SK-N-SH (cell line): ENCODE measurements around the gene RNASE9. TPM values are rescaled to one million over a fixed set of nuclear protein-coding genes. Genes with fewer than 3 reads are reported as not detected.

Experiments
- CTCF ChIA-PET: fragments of 300-600, 350-600 bp; formaldehyde crosslinking; extraction: SDS; loops from one replicate; lab custom pipeline; 2021; lab: Yijun Ruan, JAX
- POLR2A ChIA-PET: fragments of 350-600 bp; sonication (Branson Sonifier 250); formaldehyde crosslinking; extraction: SDS; loops from one replicate; lab custom pipeline; 2020; ENCODE audit warnings: antibody characterized with exemption, inconsistent platforms; lab: Yijun Ruan, JAX
- DNase-seq: peaks from one replicate; pipeline ENCODE4 v3.0.0; 2012
- H2AFZ ChIP-seq: fragments of 200-600 bp; sonication (generic); 2 replicates; pipeline ENCODE4 v1.8.1; 2016; ENCODE audit warnings: antibody characterized with exemption, mild to moderate bottlenecking, low read depth
- H3F3A ChIP-seq: fragments of 200-600 bp; sonication (generic); replicated peaks from 2 replicates; pipeline ENCODE3; 2016; ENCODE audit warnings: antibody characterized with exemption, mild to moderate bottlenecking; ENCODE audit not compliant: insufficient read depth
- H3K27ac ChIP-seq, 2 experiments: fragments of 200-500 bp in 1 of 2; fragments of 200-600 bp in 1 of 2; sonication (Bioruptor generic) in 1 of 2; sonication (generic), shearing (Covaris generic) in 1 of 2; 2 replicates each; pipeline versions ENCODE4 v1.5.1 to v1.6.1; 2014 to 2016; ENCODE audit warnings: low read depth in 2 of 2, inconsistent platforms in 1 of 2, low read length in 1 of 2, mild to moderate bottlenecking in 1 of 2, mixed read lengths in 1 of 2
- H3K27me3 ChIP-seq: fragments of 200-600 bp; sonication (generic), shearing (Covaris generic); 2 replicates; pipeline ENCODE4 v1.6.1; 2016; ENCODE audit warnings: mixed run types; ENCODE audit not compliant: insufficient read depth
- H3K36me3 ChIP-seq, 2 experiments: fragments of 200-500 bp in 1 of 2; fragments of 200-600 bp in 1 of 2; sonication (Bioruptor generic) in 1 of 2; sonication (generic) in 1 of 2; replicated peaks in 1 of 2; 2 replicates each; pipeline versions ENCODE3 to v1.5.1; 2014 to 2016; ENCODE audit warnings: low read length in 1 of 2, mild to moderate bottlenecking in 1 of 2; ENCODE audit not compliant: insufficient read depth in 2 of 2, control insufficient read depth in 1 of 2
- H3K4me1 ChIP-seq, 2 experiments: fragments of 200-500 bp in 1 of 2; fragments of 200-600 bp in 1 of 2; sonication (Bioruptor generic) in 1 of 2; sonication (generic), shearing (Covaris generic) in 1 of 2; 2 replicates each; pipeline versions ENCODE4 v1.5.1 to v1.6.1; 2014 to 2016; ENCODE audit warnings: low read depth in 1 of 2, low read length in 1 of 2, mixed run types in 1 of 2; ENCODE audit not compliant: insufficient read depth in 2 of 2, control insufficient read depth in 1 of 2
- H3K4me2 ChIP-seq: fragments of 200-600 bp; sonication (generic), shearing (Covaris generic); 2 replicates; pipeline ENCODE4 v1.6.1; 2017; ENCODE audit warnings: mixed run types
- H3K4me3 ChIP-seq, 2 experiments: fragments of 200-500 bp in 1 of 2; fragments of 200-600 bp in 1 of 2; sonication (Bioruptor generic) in 1 of 2; sonication (generic), shearing (Covaris generic) in 1 of 2; 2 replicates each; pipeline versions ENCODE4 v1.5.1 to v1.8.1; 2014 to 2016; ENCODE audit warnings: low read depth in 2 of 2, inconsistent platforms in 1 of 2, low read length in 1 of 2, mild to moderate bottlenecking in 1 of 2, mixed read lengths in 1 of 2, moderate library complexity in 1 of 2
- H3K79me2 ChIP-seq: fragments of 200-600 bp; sonication (generic); 2 replicates; pipeline ENCODE4 v1.8.1; 2017; ENCODE audit warnings: mild to moderate bottlenecking; ENCODE audit not compliant: insufficient read depth
- H3K9ac ChIP-seq: fragments of 200-600 bp; sonication (generic); 2 replicates; pipeline ENCODE4 v1.6.1; 2017; ENCODE audit warnings: mixed run types
- H3K9me2 ChIP-seq: fragments of 200-600 bp; sonication (generic); 2 replicates; pipeline ENCODE4 v1.6.1; 2017; ENCODE audit warnings: mixed run types
- H3K9me3 ChIP-seq: fragments of 200-600 bp; sonication (generic); 2 replicates; pipeline ENCODE4 v1.6.1; 2017; ENCODE audit warnings: mixed run types, mild to moderate bottlenecking, moderate library complexity
- H4K20me1 ChIP-seq: fragments of 200-600 bp; sonication (generic); 2 replicates; pipeline ENCODE4 v1.6.1; 2017; ENCODE audit warnings: mild to moderate bottlenecking, mixed run types; ENCODE audit not compliant: insufficient read depth
- CHD2 ChIP-seq: fragments of 150-350 bp; IDR thresholded peaks from 2 replicates; pipeline ENCODE4 v1.6.1; 2018; ENCODE audit warnings: low read length; ENCODE audit not compliant: partially characterized antibody
- EP300 ChIP-seq, 2 experiments: IDR thresholded peaks; 2 replicates each; pipeline versions ENCODE4 v1.4.0 to v1.6.1; 2012; ENCODE audit warnings: borderline replicate concordance in 1 of 2, low read depth in 1 of 2, low read length in 1 of 2
- EZH2phosphoT487 ChIP-seq: fragments of 200-600 bp; sonication (generic); IDR thresholded peaks from 2 replicates; pipeline ENCODE4 v1.6.1; 2017; ENCODE audit warnings: low read depth, mixed run types, mild to moderate bottlenecking, antibody characterized with exemption, moderate library complexity, borderline replicate concordance
- FOXM1 ChIP-seq: IDR thresholded peaks from 2 replicates; pipeline ENCODE4 v1.4.0; 2012; ENCODE audit warnings: low read depth, mild to moderate bottlenecking
- GABPA ChIP-seq: IDR thresholded peaks from 2 replicates; pipeline ENCODE4 v1.4.0; 2012; ENCODE audit warnings: low read depth, mild to moderate bottlenecking
- JUND ChIP-seq: IDR thresholded peaks from 2 replicates; pipeline ENCODE4 v1.4.0; 2012
- MEF2A ChIP-seq: IDR thresholded peaks from 2 replicates; pipeline ENCODE4 v1.4.0; 2012; ENCODE audit warnings: low read depth, borderline replicate concordance
- MXI1 ChIP-seq: IDR thresholded peaks from 2 replicates; pipeline ENCODE4 v1.6.1; 2012; ENCODE audit warnings: mild to moderate bottlenecking, low read depth, low read length, improper control_type of control experiment
- NRF1 ChIP-seq: IDR thresholded peaks from 2 replicates; pipeline ENCODE4 v1.6.1; 2012; ENCODE audit warnings: low read depth, mild to moderate bottlenecking, low read length
- PBX3 ChIP-seq: IDR thresholded peaks from 2 replicates; pipeline ENCODE4; 2012
- POLR2AphosphoS5 ChIP-seq: IDR thresholded peaks from 2 replicates; pipeline ENCODE4 v1.6.1; 2012; ENCODE audit warnings: low read depth, low read length
- RAD21 ChIP-seq: IDR thresholded peaks from 2 replicates; pipeline ENCODE4 v1.6.1; 2012; ENCODE audit warnings: mild to moderate bottlenecking, low read length
- RFX5 ChIP-seq: IDR thresholded peaks from 2 replicates; pipeline ENCODE4 v1.6.1; 2012; ENCODE audit warnings: mild to moderate bottlenecking, improper control_type of control experiment, low read length
- RXRA ChIP-seq: IDR thresholded peaks from 2 replicates; pipeline ENCODE4 v1.4.0; 2012; ENCODE audit warnings: low read depth, mild to moderate bottlenecking, borderline replicate concordance
- SMC3 ChIP-seq: IDR thresholded peaks from 2 replicates; pipeline ENCODE4 v1.6.1; 2012; ENCODE audit warnings: low read depth, low read length, improper control_type of control experiment
- TAF1 ChIP-seq: IDR thresholded peaks from 2 replicates; pipeline ENCODE4 v1.6.1; 2012; ENCODE audit warnings: low read depth, mild to moderate bottlenecking, low read length, moderate library complexity, borderline replicate concordance
- TCF12 ChIP-seq: IDR thresholded peaks from 2 replicates; pipeline ENCODE4 v1.4.0; 2012
- USF1 ChIP-seq: IDR thresholded peaks from 2 replicates; pipeline ENCODE4 v1.4.0; 2012; ENCODE audit warnings: low read depth, borderline replicate concordance
- USF2 ChIP-seq: fragments of 150-350 bp; IDR thresholded peaks from 2 replicates; pipeline ENCODE4 v1.6.1; 2017; ENCODE audit warnings: antibody characterized with exemption, low read length, low read depth, borderline replicate concordance
- YY1 ChIP-seq: IDR thresholded peaks from 2 replicates; pipeline ENCODE4 v1.4.0; 2012; ENCODE audit warnings: low read depth, mild to moderate bottlenecking
- ZBTB33 ChIP-seq: IDR thresholded peaks from 2 replicates; pipeline ENCODE4 v1.4.0; 2012; ENCODE audit warnings: low read depth, borderline replicate concordance
- WGBS: methylation state at CpG from one replicate; pipeline ENCODE4 v1.1.6; 2017; ENCODE audit warnings: low lambda C conversion rate; 5-methylcytosine and 5-hydroxymethylcytosine counted together
- polyA plus RNA-seq, 3 experiments: library from polyadenylated mRNA; depleted of rRNA; stranded (reverse); fragments of >200 nt; gene quantifications; 2 replicates each; pipeline ENCODE4 v1.2.3, GENCODE V29; 2012

RNASE9 gene
- polyA plus RNA-seq, 1 of the 3 experiments (the other 2 are of a cell fraction), result not detected

GRCh38 chr14:20591235-20591634, 30.4 kb upstream of the RNASE9 start, which contains the start of gene RNASE12:
RNASE12 (minus strand) TSS chr14:20591376; CDS start chr14:20590723, 653 bp downstream.
- H3K4me3 ChIP-seq, result peak within 1 kb of the TSS in 1 of 2 experiments; percentile 9; a peak in 1 of 4 replicates
- H3K9me2 ChIP-seq, result no peaks in the 10 kb centered on the region
- no peaks in the 10 kb centered on the region for H3K36me3 ChIP-seq
- no peaks in the 10 kb centered on the region for H4K20me1 ChIP-seq
- CTCF ChIA-PET, result no interaction called here
- 15% methylated on average over 4 of the region's 4 CpGs for WGBS
- no peak for TF ChIP-seq USF2
- no peak for TF ChIP-seq ZBTB33
- no peak for TF ChIP-seq EP300 (IDR thresholded peaks at IDR 0.05; ENCODE audit: borderline replicate concordance in 1 of 2, low read depth in 1 of 2, low read length in 1 of 2)
- TF ChIP-seq TCF12, result no peak
- TF ChIP-seq FOXM1, result no peak
- TF ChIP-seq RAD21, result no peak
- no peak for TF ChIP-seq CHD2
- TF ChIP-seq SMC3, result no peak
- no peak for TF ChIP-seq RXRA
- no peak for TF ChIP-seq MXI1
- no peak for TF ChIP-seq POLR2AphosphoS5
- TF ChIP-seq EZH2phosphoT487, result no peak
- no peaks in the 10 kb centered on the region for H3K79me2 ChIP-seq
- H3K27me3 ChIP-seq, result peaks cover 67% of the 10 kb centered on the region
- no peak for DNase-seq
- H3K9ac ChIP-seq, result no peak within 1 kb of the TSS
- H3K4me2 ChIP-seq, result peak within 1 kb of the TSS; percentile 62
- no peaks in the 10 kb centered on the region for H3K4me1 ChIP-seq
- no peak within 1 kb of the TSS for H3K27ac ChIP-seq
- no peaks in the 10 kb centered on the region for H3K9me3 ChIP-seq
- H2AFZ ChIP-seq, result no peak within 1 kb of the TSS
- POLR2A ChIA-PET, result no interaction called here
- no peaks in the 10 kb centered on the region for H3F3A ChIP-seq

GRCh38 chr14:20587489-20588154, 26.8 kb upstream of the RNASE9 start, which contains the start of gene RNASE11:
RNASE11 (minus strand) TSS chr14:20588001.
- 18% methylated on average over 6 of the region's 6 CpGs for WGBS
- CTCF ChIA-PET, result interaction anchor here (2.0 kb wide), 1 partner anchor 21 kb away, joined by 8 read pairs; no protein-coding TSS in a partner anchor
- POLR2A ChIA-PET, result no interaction called here
- no peaks in the 10 kb centered on the region for H3K9me3 ChIP-seq
- no peaks in the 10 kb centered on the region for H3K9me2 ChIP-seq
- no peaks in the 10 kb centered on the region for H3K36me3 ChIP-seq
- H3K4me3 ChIP-seq, result no peak within 1 kb of the TSS
- H2AFZ ChIP-seq, result no peak within 1 kb of the TSS
- H3K79me2 ChIP-seq, result no peaks in the 10 kb centered on the region
- no peak within 1 kb of the TSS for H3K4me2 ChIP-seq
- no peak within 1 kb of the TSS for H3K9ac ChIP-seq
- DNase-seq, result no peak
- no peak within 1 kb of the TSS for H3K27ac ChIP-seq
- H3K27me3 ChIP-seq, result peaks cover 63% of the 10 kb centered on the region
- H4K20me1 ChIP-seq, result no peaks in the 10 kb centered on the region
- H3K4me1 ChIP-seq, result no peaks in the 10 kb centered on the region
- H3F3A ChIP-seq, result no peaks in the 10 kb centered on the region
- TF ChIP-seq MEF2A (no peak), RFX5 (no peak), TAF1 (no peak), USF1 (no peak), EP300 (IDR thresholded peaks at IDR 0.05; ENCODE audit: borderline replicate concordance in 1 of 2, low read depth in 1 of 2, low read length in 1 of 2) (no peak), EZH2phosphoT487 (no peak), TCF12 (no peak), NRF1 (no peak), USF2 (no peak), JUND (no peak), YY1 (no peak), PBX3 (no peak), GABPA (no peak)
